Cardiac muscle cell (in vitro differentiated cells and primary cell): ENCODE measurements around the gene CKM. TPM values are rescaled to one million over a fixed set of nuclear protein-coding genes. Genes with fewer than 3 reads are reported as not detected.

Experiments
- DNase-seq, 2 donors: peaks; one replicate each; pipeline versions ENCODE4 v3.0.0 to v3.0.0-alpha.2; 2010 to 2017; ENCODE audit warnings: low read depth in 1 of 2, low spot score in 1 of 2
- H3K27ac ChIP-seq: fragments of 200-600 bp; sonication (generic); 2 replicates; pipeline ENCODE4 v1.5.1; 2016
- H3K27me3 ChIP-seq: fragments of 200-600 bp; sonication (generic); 2 replicates; pipeline ENCODE4 v1.6.0; 2016; ENCODE audit warnings: control low read depth
- H3K36me3 ChIP-seq: fragments of 200-600 bp; sonication (generic); 2 replicates; pipeline ENCODE4 v1.5.1; 2016; ENCODE audit warnings: control low read depth
- H3K4me1 ChIP-seq: fragments of 200-600 bp; sonication (generic); 2 replicates; pipeline ENCODE4 v1.8.1; 2017; ENCODE audit warnings: low read depth, mild to moderate bottlenecking, mixed run types
- H3K4me3 ChIP-seq: fragments of 200-600 bp; sonication (generic); 2 replicates; pipeline ENCODE4 v1.5.1; 2016; ENCODE audit warnings: mild to moderate bottlenecking
- H3K9me3 ChIP-seq: fragments of 200-600 bp; sonication (generic); 2 replicates; pipeline ENCODE4 v1.5.1; 2017; ENCODE audit warnings: low read depth, mild to moderate bottlenecking, control low read depth
- CTCF ChIP-seq: IDR thresholded peaks from 2 replicates; pipeline ENCODE4 v1.5.1; 2012; ENCODE audit warnings: low read depth, mild to moderate bottlenecking, low read length
- polyA plus RNA-seq: library from polyadenylated mRNA; unstranded; fragments of >200 nt; fragmentation: Nextera tagmentation; extraction: Ambion mirVana; gene quantifications from 2 replicates; pipeline ENCODE4 v1.2.1, GENCODE V29; 2016
- total RNA-seq: library from RNA; depleted of rRNA; stranded (reverse); fragments of >200 nt; gene quantifications from 2 replicates; pipeline ENCODE4 v1.2.3, GENCODE V29; 2016

CKM gene
- total and polyA plus RNA-seq, 2 experiments from 2014 or later = 406 to 529 TPM

GRCh38 chr19:45305421-45305820 lies 17.3 kb downstream of the CKM start:
- Histone ChIP-seq H3K9me3 (no peaks in the 10 kb centered on the region), H3K27me3 (no peaks in the 10 kb centered on the region), H3K4me3 (no peak overlapping the region), H3K4me1 (no peaks in the 10 kb centered on the region), H3K36me3 (no peaks in the 10 kb centered on the region), H3K27ac (peak overlapping the region; percentile 63)
- TF ChIP-seq CTCF = no peak
- DNase-seq = peak in 1 of 2 donors; percentile 48

GRCh38 chr19:45305007-45305406 lies 17.7 kb downstream of the CKM start:
- TF ChIP-seq CTCF = no peak

GRCh38 chr19:45304141-45304926 lies 18.3 kb downstream of the CKM start:
- TF ChIP-seq CTCF = no peak
- H3K9me3 ChIP-seq = no peaks in the 10 kb centered on the region
- H3K27ac ChIP-seq = no peak overlapping the region
- H3K4me1 ChIP-seq = no peaks in the 10 kb centered on the region
- no peak for DNase-seq
- no peaks in the 10 kb centered on the region for H3K27me3 ChIP-seq
- no peak overlapping the region for H3K4me3 ChIP-seq
- no peaks in the 10 kb centered on the region for H3K36me3 ChIP-seq

More at GRCh38 chr19:45305007-45305406, 17.7 kb downstream of the CKM start:
- Histone ChIP-seq H3K9me3 (no peaks in the 10 kb centered on the region), H3K27me3 (no peaks in the 10 kb centered on the region), H3K36me3 (no peaks in the 10 kb centered on the region), H3K27ac (peak overlapping the region; percentile 14), H3K4me1 (no peaks in the 10 kb centered on the region), H3K4me3 (no peak overlapping the region)
- DNase-seq = no peak

- no peak for TF ChIP-seq CTCF
- DNase-seq = no peak
- Histone ChIP-seq H3K27ac (no peak overlapping the region), H3K4me1 (no peaks in the 10 kb centered on the region), H3K9me3 (no peaks in the 10 kb centered on the region), H3K36me3 (no peaks in the 10 kb centered on the region), H3K27me3 (no peaks in the 10 kb centered on the region), H3K4me3 (no peak overlapping the region)
These were observed 19.2 kb downstream of the CKM start for GRCh38 chr19:45303269-45304060.

GRCh38 chr19:45302416-45302815 lies 20.3 kb downstream of the CKM start:
- no peaks in the 10 kb centered on the region for H3K27me3 ChIP-seq
- no peak for TF ChIP-seq CTCF
- no peak for DNase-seq
- H3K27ac ChIP-seq = no peak overlapping the region
- H3K4me1 ChIP-seq = no peaks in the 10 kb centered on the region
- no peaks in the 10 kb centered on the region for H3K9me3 ChIP-seq
- H3K4me3 ChIP-seq = no peak overlapping the region
- H3K36me3 ChIP-seq = no peaks in the 10 kb centered on the region
